ENCODE measurements around the gene RNASEL. TPM values are rescaled to one million over a fixed set of nuclear protein-coding genes. Genes with fewer than 3 reads are reported as not detected.
"Not testable (repeated sequence)": the region's sequence is repeated elsewhere in the genome, so short reads cannot be mapped to it uniquely, and the experiment has no call there.

The RNASEL gene
- total RNA-seq, 4 donors from 2014 or later = 6.5 to 14.5 (median 10.6) TPM

- no peaks in the 10 kb centered on the region for H3K36me3 ChIP-seq
- peaks cover 0 to 17% (median 0%) of the 10 kb centered on the region in 3 donors for H3K9me3 ChIP-seq
- no peak overlapping the region for H3K27ac ChIP-seq
- no peaks in the 10 kb centered on the region for H3K4me1 ChIP-seq
- no peak overlapping the region for H3K4me3 ChIP-seq
- WGBS, 2 donors (ENCODE audit: low coverage in 1 of 2) = 20 to 44% methylated on average over 1 of the region's 1 CpG
- no peak for ATAC-seq
- TF ChIP-seq EP300 (IDR thresholded peaks at IDR 0.05) (no peak), POLR2A (IDR thresholded peaks at IDR 0.05) (no peak), POLR2AphosphoS5 (IDR thresholded peaks at IDR 0.05) (no peak)
- TF ChIP-seq, protein P1, sequence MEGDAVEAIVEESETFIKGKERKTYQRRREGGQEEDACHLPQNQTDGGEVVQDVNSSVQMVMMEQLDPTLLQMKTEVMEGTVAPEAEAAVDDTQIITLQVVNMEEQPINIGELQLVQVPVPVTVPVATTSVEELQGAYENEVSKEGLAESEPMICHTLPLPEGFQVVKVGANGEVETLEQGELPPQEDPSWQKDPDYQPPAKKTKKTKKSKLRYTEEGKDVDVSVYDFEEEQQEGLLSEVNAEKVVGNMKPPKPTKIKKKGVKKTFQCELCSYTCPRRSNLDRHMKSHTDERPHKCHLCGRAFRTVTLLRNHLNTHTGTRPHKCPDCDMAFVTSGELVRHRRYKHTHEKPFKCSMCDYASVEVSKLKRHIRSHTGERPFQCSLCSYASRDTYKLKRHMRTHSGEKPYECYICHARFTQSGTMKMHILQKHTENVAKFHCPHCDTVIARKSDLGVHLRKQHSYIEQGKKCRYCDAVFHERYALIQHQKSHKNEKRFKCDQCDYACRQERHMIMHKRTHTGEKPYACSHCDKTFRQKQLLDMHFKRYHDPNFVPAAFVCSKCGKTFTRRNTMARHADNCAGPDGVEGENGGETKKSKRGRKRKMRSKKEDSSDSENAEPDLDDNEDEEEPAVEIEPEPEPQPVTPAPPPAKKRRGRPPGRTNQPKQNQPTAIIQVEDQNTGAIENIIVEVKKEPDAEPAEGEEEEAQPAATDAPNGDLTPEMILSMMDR (IDR thresholded peaks at IDR 0.05) = no peak
- H3K27me3 ChIP-seq = no peaks in the 10 kb centered on the region
Measured at GRCh38 chr1:182549811-182550210, 39.2 kb downstream of the RNASEL start.

GRCh38 chr1:182549346-182549745 is 39.7 kb downstream of the RNASEL start:
- Histone ChIP-seq H3K4me1 (no peaks in the 10 kb centered on the region), H3K9me3 (peaks cover 0 to 17% (median 0%) of the 10 kb centered on the region in 3 donors), H3K36me3 (no peaks in the 10 kb centered on the region), H3K27ac (no peak overlapping the region), H3K27me3 (no peaks in the 10 kb centered on the region), H3K4me3 (no peak overlapping the region)
- ATAC-seq = no peak
- TF ChIP-seq, protein P1 (IDR thresholded peaks at IDR 0.05) = no peak
- TF ChIP-seq POLR2AphosphoS5 (IDR thresholded peaks at IDR 0.05) (no peak), EP300 (IDR thresholded peaks at IDR 0.05) (no peak), POLR2A (IDR thresholded peaks at IDR 0.05) (no peak)

DNA sequence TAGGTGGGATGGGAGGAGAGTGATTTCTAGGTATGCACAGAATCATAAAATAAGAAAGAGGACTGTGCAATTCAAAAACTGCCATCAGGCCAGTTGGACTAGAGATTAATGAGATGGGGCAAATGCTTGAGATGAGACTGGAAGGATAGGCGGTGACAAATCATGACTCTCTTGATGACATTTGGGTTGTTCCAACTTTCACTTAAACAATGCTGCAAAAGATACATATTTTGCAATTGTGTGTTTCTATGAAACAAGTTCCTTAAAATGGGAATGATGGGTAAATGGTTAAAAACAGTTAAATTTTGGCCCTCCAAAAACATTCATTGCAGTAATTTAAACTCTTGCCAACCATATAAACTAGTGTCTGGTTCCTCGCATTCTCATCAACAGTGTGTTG is 55.2 kb downstream of the RNASEL start:
- 94 to 95% methylated on average over 2 of the region's 2 CpGs for WGBS, 2 donors (ENCODE audit: low coverage in 1 of 2)

DNA sequence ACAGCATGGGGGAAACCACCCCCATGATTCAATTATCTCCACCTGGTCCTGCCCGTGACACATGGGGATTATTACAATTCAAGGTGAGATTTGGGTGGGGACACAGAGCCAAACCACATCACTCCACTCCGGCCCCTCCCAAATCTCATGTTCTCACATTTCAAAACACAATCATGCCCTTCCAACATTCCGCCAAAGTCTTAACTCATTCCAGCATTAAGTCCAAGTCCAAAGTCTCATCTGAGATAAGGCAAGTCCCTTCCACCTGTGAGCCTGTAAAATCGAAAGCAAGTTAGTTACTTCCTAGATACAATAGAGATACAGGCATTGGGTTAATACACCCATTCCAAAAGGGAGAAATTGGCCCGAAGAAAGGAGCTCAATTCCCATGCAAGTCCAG is 60.9 kb downstream of the RNASEL start:
- not testable (repeated sequence) for H3K27me3 ChIP-seq, H3K4me3 ChIP-seq, H3K4me1 ChIP-seq, H3K27ac ChIP-seq, ATAC-seq, H3K36me3 ChIP-seq
- H3K9me3 ChIP-seq = peaks cover 0 to 27% (median 0%) of the 10 kb centered on the region in 3 donors
- 88 to 93% methylated on average over 3 to 5 of the region's 5 CpGs for WGBS, 2 donors (ENCODE audit: low coverage in 1 of 2)

More for the DNA sequence above, 55.2 kb downstream of the RNASEL start:
- no peak for ATAC-seq
- Histone ChIP-seq H3K36me3 (no peaks in the 10 kb centered on the region), H3K27me3 (no peaks in the 10 kb centered on the region), H3K4me1 (no peaks in the 10 kb centered on the region), H3K9me3 (peaks cover 0 to 2% (median 0%) of the 10 kb centered on the region in 3 donors), H3K27ac (no peak overlapping the region), H3K4me3 (no peak overlapping the region)
- TF ChIP-seq POLR2AphosphoS5 (IDR thresholded peaks at IDR 0.05) = no peak
- TF ChIP-seq EP300 (IDR thresholded peaks at IDR 0.05) = no peak
- TF ChIP-seq, protein P1 (IDR thresholded peaks at IDR 0.05) = no peak
- no peak for TF ChIP-seq POLR2A (IDR thresholded peaks at IDR 0.05)

DNA sequence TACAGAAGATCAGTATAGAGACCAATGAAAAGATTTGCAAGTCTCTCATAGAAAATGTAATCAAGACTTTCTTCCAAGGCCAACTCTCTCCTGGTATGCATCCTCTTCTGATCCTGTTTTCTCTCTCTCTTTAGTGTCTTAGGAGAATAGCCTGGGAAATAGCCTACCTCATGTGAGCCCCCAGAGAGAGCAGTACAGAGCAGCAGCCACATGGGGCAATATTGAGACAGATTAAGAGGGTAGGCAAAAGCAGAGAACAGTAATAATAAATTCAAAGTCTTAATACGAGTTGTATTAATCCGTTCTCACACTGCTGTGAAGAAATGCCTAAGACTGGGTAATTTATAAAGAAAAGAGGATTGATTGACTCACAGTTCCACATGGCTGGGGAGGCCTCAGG is 61.4 kb downstream of the RNASEL start:
- Histone ChIP-seq H3K27ac (no peak overlapping the region), H3K4me1 (no peaks in the 10 kb centered on the region), H3K4me3 (no peak overlapping the region), H3K9me3 (peaks cover 0 to 27% (median 0%) of the 10 kb centered on the region in 3 donors), H3K27me3 (no peaks in the 10 kb centered on the region), H3K36me3 (no peaks in the 10 kb centered on the region)
- 85 to 86% methylated on average over 2 of the region's 2 CpGs for WGBS, 2 donors (ENCODE audit: low coverage in 1 of 2)
- TF ChIP-seq EP300 (IDR thresholded peaks at IDR 0.05) (no peak), POLR2AphosphoS5 (IDR thresholded peaks at IDR 0.05) (no peak), POLR2A (IDR thresholded peaks at IDR 0.05) (no peak)
- TF ChIP-seq, protein P1 (IDR thresholded peaks at IDR 0.05) = no peak
- ATAC-seq = no peak

Measured in gastroesophageal sphincter (tissue), 4 donors.